ENCODE measurements around the gene RFX5.

RFX5 gene

DNA sequence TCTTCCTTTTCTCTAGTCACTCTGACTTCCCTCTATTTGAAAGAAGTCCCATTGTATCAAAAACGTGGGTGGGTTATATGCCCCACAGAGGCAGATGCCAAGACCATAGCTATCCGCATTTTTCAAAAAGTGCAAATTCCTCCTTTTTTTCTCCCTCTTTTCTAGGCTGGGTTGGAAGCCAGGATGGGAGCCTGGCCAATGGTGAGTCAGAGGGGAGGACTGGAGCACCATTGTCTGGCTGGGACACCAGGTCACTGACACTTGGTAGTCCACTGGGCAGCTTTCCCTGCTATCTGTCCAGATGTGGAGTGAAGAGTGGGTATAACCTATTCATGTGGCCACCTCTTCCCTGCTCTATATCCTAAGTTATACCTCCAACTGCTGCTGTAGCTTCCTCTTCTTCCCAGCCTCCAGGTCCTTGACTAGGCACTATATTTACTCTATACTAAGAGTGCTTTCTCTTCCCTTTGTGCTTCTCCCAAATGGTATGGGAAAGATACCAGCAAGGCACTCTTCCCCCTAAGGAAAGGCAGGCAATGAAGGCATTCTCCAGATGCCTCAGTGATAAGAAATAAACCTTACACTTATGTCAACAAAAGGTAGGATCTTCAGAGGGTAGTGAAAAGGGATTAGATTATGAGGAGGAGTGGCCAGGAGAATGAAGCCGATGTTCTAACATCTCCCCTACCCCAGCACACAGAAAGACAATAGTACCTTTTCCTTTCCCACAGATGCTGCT, 32.7 kb downstream of the RFX5 start:
- TF ChIP-seq CTCF (IDR thresholded peaks at IDR 0.05; ENCODE audit: low read depth, low read length), result no peak
- DNase-seq (ENCODE audit: extremely low read depth, low read depth), result peak; percentile 43

DNA sequence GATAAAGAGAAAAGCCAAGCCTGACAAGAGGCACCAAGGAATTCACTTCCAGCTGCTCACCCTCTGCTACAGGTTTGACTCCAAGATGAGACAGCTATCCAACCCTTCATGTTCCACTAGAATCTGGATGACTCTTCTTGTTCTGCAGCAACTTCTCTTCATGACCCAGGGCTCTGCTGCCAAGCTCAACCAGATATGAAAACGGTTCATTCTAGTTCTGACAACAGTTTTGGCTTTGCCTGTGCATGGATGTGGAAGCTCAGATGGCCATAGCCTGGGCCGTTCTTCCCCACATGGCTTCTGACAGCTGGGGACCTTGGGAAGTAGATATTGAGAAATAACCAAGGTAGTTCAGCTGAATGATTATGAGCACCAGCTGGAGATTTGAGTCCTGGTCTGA, 33.6 kb downstream of the RFX5 start:
- TF ChIP-seq CTCF (IDR thresholded peaks at IDR 0.05; ENCODE audit: low read depth, low read length), result no peak
- no peak for DNase-seq (ENCODE audit: extremely low read depth, low read depth)

- no peak for TF ChIP-seq CTCF (IDR thresholded peaks at IDR 0.05; ENCODE audit: low read depth, low read length)
- no peak for DNase-seq (ENCODE audit: extremely low read depth, low read depth)
Observed at GRCh38 chr1:151312826-151313225, 34.2 kb downstream of the RFX5 start.

DNA sequence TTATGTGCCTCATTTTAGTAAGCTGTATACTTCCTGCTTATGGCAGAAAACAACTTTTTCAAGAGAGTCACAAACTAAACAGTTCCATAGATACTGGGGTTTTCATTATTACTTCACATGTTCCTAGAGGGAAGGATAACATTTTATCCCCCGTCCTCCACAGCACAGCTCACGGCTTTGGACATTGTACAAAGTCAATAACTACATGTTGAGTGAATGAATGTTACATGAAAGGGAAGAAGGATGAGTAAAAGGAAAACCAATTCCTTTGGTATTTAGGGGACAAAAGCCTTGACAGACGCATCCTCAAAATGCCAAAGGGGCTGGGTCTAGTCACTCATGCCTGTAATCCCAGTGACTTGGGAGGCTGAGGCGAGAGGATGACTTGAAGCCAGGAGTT, 34.6 kb downstream of the RFX5 start:
- DNase-seq (ENCODE audit: extremely low read depth, low read depth), result no peak
- no peak for TF ChIP-seq CTCF (IDR thresholded peaks at IDR 0.05; ENCODE audit: low read depth, low read length)

DNA sequence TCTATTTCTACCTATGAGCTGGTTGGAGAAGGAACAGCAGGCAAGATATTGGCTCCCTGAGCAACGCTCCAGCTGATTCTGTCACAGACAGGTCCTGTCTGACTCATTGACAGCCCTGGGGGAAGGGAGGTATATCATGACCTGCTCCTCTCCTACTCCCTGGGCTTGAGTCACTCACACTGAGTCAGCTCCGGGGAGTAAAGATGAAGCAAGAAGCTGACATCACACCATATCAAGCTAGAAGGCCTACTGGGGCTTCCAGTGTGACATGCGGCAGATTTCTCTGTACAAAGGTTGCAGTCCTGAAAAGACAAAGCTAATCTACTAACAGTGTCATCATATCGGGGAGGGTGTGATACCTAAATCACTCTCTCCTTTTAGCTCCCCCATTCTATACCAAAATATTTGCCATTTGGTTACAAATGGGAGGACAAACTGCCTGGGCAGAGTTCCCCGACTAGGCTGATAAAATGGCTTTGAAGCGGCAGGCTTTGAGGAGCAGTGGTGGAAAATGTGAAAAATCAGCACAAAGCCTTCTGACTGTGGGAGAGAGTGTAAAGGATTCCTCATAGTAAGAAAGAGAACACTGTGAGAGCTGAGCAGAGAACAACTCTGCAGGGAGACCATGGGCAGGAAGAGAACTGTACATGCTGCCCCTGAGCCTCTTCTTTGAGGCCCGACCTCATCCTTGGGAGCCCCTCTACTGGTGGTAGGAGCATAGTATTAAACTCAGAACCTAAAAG, 35.3 kb downstream of the RFX5 start:
- peak; percentile 89 for DNase-seq (ENCODE audit: extremely low read depth, low read depth)
- TF ChIP-seq CTCF (IDR thresholded peaks at IDR 0.05; ENCODE audit: low read depth, low read length), result no peak

DNA sequence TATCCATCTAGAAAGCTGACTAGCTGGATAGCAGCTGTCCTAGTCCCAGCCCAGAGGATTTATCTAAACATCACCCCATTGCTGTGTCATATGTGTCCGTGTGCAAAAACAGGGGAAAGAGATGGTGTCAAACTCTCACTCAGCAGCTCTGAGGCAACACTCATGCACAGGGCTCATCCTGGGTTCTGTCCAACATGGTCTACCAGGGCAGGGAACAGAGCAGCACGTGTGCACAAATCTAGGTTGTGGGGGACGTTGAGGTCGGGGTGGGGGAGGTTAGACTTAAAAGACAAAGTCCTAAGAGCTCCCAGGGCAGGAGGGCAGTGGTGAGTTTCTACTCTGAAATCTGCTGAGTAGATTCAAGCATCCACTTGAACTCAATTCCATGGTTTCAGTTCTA, 36.0 kb downstream of the RFX5 start:
- no peak for TF ChIP-seq CTCF (IDR thresholded peaks at IDR 0.05; ENCODE audit: low read depth, low read length)
- no peak for DNase-seq (ENCODE audit: extremely low read depth, low read depth)

- no peak for DNase-seq (ENCODE audit: extremely low read depth, low read depth)
- TF ChIP-seq CTCF (IDR thresholded peaks at IDR 0.05; ENCODE audit: low read depth, low read length), result no peak
Observed at GRCh38 chr1:151309811-151310323, 37.2 kb downstream of the RFX5 start.
